HTR-8/SVneo (cell line): ENCODE data around the gene MROH9.
"Not testable (repeated sequence)": the region's sequence is repeated elsewhere in the genome, so short reads cannot be mapped to it uniquely, and the experiment has no call there.

Source experiments
- DNase-seq: peaks from one replicate; pipeline ENCODE4 v3.0.0; 2011; ENCODE audit warnings: low spot score, mixed read lengths; ENCODE audit not compliant: insufficient read length
- FAIRE-seq: peaks from 2 replicates; lab custom pipeline; 2011; peaks lifted over from hg19 to GRCh38; lab: Jason Lieb, UNC

MROH9 gene, protein sequence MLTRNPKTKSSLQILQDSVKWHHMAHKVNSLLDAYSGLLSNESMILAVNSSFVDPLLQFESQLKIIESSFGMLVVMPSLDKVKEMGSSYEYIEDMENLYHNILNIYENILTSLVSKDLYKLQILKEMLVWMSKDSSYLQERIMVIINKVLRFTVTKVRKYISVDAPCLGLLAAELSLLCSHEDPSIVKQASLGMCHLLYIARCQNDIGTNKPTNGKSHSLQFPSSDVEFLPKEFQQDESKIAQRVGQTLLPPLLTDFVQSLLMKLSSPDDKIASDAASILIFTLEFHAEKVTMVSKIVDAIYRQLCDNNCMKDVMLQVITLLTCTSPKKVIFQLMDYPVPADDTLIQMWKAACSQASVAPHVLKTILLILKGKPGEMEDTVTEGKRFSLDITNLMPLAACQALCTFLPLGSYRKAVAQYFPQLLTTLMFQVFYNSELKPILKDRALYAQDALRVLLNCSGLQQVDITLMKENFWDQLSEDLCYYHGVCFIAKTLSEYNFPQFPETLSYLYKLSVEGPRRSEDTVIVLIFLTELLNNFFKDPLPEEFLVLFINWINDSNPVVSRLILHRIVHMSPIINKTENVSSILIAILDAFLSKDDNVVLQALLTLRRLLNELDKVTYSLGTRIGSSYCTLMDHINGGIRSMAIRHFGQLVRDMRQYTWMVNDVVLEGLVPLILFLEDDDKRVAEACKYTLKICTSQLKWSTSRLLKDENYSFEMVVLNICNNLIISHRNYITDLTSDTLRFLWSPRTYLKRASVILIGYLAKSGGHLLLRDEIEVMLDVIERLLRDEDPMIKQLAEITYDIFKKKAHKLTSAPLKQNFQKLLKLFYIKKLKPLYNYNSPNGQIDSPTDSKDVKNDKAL

DNA sequence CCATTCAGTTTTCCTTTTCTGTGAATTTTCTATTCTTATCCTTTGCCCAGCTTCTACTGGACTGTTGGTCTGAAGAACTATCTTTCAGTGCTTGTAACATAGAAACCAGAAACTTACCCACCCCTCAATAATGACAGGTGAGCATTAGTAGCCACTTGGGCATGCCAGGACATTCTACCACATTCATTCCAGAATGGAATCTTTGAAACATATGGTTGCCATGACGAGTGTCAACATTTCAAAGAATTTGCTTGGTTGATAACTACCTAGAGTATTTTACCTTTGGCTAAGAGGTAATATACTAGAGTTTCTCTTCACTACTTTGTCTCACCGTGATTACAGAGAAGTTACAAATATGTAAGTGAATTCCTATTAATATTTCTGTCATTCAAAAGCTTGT is at the start of gene MROH9:
Gene MROH9 (plus strand): TSS at position 304 of the 400 bp plus-strand sequence. CDS start 10,023 bp downstream, outside the sequence.
- FAIRE-seq (no peak), DNase-seq (no peak)

DNA sequence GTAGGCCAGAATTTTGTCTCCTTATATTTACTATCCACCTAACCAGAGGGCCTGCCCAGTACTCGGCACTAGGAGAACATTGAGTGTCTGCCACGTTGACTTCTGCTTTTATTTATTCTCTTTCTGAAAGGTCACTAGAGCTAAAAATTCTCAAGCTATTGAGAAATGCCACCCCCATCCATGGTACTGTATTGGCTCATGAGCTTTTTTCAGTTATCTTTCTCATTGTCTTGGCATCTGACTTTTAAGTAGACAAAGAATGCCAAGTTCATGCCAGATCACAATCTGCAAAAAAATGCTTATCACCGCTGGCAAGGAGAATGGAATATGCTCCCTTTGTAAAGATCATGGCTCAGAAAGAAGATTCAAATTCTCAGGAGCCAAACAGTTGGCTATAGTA is 49.8 kb upstream of the MROH9 start:
- no peak for DNase-seq

DNA sequence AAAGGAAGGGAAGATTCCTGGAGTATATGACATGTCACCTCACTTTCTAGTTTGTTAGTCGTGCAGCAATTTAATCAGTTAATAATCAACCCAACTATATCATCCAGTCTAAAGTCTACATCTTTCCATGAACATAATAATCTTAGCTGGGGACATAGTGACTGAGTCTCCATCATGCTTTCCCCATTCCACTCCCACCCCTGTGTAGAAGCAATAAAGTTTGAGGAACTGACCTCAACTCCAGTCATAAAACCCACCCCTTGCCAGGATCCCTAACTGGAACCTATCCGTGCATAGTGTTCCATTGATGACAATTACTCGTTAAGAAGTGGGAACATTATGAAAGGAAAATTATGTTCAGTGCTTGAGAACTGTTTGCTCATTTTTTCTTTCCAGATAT is 48.9 kb upstream of the MROH9 start:
- FAIRE-seq (no peak), DNase-seq (no peak)

More for the DNA sequence above, 49.8 kb upstream of the MROH9 start:
- FAIRE-seq: no peak

DNA sequence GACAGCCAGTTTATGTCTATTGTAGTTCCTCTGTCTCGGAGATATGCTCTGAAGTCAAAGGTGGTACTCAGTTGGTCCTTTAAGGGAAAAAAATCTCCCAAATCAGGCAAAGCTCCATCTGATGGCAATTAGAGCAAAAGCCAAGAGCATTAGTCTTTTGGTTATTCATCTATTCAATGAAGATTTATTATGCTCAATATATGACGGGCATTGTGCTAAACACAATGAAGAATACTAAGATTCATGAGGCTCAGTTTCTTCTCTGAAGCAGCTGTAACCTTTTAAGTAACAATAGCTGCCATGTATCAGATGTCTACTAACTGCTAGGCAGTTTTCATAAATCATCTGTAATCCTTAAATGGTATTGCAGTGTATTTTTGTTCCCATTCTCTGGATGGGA is 47.6 kb upstream of the MROH9 start:
- FAIRE-seq (no peak), DNase-seq (no peak)

DNA sequence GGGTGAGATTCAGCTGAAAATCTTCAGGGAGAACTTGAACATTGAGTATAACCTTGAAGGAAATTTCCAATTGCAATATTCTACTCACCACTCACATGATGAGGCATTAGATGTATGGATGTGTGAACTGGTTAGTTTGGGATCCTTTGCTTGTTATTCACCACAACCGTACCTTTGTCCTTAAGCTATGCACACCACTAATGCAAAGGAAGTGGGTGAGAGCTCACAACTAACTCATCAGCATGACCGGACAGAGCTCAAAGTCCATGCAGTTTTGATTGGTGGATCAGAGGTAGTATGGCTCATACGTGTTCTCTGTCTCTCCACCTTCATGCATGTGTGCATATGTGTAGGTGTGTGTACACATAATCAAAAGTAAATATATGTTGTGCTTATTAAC is 43.5 kb upstream of the MROH9 start:
- DNase-seq: no peak
- FAIRE-seq: no peak

DNA sequence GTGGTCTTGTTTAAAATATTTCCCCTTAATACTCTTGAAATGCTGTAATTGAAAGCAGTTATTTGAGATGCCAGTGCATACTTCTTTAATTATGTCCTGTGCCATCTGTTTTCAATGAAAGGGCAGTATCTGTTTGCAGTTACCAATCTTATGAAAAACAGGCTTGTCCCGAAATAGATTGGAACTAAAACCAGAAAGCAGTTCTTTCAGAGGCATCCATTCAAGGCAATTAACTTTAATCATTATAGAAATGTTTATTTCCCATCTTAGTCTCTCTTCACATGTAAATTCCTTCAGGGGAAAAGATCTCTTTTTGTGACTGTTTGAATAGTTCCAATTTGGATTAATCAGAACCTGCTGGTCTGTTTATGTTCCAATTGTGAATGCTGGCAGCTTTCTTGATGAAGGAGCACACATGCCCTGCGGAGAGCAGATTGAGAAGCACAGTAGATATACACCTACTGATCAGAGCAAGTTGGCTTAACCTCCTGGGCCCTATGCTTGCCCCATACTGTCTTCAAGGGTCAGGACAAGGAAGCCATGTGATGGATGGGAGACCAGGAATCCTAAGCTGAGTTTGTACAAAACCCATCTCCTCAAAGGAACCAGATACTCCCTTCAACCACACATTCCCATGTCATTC is 41.6 kb upstream of the MROH9 start:
- FAIRE-seq: no peak
- DNase-seq: no peak

DNA sequence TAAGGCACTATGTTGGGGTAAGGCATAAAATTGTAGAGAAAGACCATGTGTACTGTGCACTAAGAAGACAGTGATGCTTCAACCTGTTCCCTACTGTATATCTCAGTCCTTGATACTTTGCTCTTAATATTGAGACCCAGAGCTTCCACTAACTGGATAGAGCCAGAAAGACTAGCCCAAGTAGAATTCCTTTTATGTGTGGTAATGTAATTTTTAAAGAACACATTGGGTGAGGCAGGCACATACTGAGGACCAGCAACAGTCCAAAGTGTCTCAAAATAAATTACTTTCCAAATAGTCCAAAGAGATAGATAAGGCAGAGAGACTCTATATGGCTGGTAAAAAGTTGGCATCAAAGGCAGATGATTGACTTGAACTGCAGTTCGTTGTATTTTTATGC is 31.4 kb upstream of the MROH9 start:
- no peak for FAIRE-seq
- no peak for DNase-seq

DNA sequence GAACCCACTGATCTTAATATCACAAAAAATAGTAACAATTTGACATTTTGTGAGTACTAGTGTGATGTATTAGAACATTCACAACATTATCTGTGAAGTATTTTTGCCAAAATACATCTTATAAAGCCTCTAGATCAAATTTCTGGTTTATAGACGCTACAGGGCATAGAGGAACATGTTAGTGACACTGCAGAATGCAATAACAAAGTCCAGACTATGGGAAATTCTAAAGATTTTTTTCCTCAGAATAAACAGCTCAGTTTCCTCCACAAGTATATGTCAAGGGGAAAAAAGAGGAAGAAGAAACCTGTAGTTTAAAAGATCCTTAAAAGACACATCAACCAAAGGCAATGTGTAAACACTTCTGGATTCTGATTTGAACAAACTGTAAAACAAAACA is 26.4 kb upstream of the MROH9 start:
- FAIRE-seq (no peak), DNase-seq (no peak)

DNA sequence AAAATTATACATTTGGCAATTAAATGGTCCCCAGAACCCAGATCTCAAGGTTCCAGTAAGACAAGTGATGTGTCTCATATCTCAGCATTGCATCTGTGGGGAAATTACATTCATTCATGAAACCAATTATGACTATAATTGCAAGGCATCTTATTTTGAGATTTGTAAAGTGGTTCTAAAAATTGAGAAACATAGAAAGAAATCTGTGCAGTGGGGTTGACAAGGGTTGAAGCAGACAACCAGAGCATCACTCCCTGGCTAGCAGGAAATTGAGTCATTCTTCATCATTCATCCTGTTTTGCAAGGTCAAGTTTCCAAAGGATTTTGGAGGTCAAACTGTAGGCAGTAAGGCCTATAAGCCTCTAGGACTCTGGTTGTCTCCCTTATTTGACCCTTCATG is 25.1 kb upstream of the MROH9 start:
- DNase-seq (no peak), FAIRE-seq (no peak)

DNA sequence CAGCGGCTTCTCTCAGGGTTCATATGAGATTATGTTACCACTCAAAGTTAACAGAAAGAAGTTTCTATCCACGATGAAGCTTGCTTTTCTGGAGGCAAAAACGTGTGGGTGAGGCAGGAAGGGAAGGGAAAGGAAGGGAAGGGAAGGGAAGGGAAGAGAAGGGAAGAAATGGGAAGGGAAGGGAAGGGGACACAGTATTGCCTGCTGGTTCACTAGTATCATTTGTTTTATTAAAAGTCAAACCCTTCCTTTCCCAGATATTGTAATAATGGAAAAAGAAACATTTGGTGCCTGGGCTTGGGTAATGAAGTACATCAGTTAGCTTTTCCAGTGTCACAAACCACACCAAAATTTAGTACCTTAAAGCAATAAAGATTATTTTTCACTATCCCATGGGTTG is 18.0 kb upstream of the MROH9 start:
- no peak for FAIRE-seq
- DNase-seq: no peak

DNA sequence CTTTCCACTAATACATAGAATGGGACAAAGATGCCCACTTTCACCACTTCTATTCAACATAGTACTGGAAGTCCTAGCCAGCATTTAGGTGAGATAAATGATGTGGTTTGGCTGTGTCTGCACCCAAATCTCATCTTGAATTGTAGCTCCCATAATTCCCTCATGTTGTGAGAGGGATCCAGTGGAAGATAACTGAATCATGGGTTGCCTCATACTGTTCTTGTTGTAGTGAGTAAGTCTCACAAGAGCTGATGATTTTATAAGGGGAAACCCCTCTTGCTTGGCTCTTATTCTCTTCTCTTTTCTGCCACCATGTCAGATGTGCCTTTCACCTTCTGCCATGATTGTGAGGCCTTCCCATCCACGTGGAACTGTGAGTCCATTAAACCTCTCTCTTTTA is 10.7 kb upstream of the MROH9 start:
- not testable (repeated sequence) for FAIRE-seq

DNA sequence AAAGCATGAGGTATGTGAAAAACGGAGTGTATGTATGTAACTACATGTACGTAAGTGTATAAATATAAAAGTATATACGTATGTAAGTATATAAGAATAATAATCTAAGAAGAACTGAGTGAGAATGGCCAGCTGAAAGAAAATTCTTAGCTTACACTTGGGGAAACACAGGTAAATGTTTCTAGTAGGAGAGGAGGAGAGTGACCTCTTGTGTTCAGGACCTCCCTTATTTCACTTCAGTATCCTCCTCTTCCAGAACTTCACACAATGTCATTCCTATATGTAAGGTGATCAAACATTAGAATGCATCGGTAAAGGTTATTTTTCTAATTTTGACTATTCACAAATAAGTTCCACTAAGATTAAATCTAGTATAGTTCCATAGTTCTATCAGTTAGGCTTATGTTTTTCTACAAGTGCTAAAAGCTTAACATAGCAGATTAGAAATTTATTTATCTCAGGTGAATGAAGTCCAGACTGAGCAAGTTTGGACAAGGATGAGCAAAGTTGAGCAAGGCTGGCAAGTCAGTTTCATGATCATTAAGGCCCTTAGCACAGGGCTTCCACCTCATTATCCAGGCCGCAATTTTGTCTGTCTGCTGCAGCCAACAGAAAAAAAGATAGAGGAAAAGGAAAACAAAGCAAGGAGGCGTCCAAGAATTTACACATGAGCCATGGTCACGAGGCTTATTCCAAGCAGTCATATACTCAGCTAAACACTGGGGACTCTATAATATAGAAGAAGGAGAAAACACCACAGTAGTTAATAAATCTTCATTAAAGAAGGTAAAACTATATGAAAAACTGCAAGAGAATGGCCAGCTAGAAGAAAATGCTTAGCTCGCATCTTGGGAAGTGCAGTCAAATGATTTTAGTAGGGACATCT is 7.1 kb upstream of the MROH9 start:
- no peak for FAIRE-seq
- DNase-seq: no peak

More for the DNA sequence above, 10.7 kb upstream of the MROH9 start:
- DNase-seq: not testable (repeated sequence)

DNA sequence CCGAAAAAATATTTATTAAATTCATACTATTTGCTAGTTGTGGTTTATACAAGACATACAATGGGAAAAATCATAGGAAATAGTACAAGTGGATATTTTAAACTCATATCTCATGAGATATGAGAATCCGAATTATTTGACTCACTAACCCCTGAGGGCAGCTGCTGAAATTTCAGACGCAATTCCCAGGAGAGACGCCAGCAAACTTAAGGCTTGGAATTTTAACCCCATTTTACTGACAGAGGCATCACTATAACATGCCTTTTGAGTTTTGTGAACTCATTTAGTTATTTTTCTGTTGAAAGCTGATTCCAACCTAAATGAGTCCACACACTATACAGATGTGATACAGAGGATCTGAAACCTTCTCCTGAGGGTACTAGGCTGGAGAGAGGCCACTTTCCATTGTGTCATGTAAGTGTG is 5.9 kb upstream of the MROH9 start:
- no peak for DNase-seq
- FAIRE-seq: no peak

DNA sequence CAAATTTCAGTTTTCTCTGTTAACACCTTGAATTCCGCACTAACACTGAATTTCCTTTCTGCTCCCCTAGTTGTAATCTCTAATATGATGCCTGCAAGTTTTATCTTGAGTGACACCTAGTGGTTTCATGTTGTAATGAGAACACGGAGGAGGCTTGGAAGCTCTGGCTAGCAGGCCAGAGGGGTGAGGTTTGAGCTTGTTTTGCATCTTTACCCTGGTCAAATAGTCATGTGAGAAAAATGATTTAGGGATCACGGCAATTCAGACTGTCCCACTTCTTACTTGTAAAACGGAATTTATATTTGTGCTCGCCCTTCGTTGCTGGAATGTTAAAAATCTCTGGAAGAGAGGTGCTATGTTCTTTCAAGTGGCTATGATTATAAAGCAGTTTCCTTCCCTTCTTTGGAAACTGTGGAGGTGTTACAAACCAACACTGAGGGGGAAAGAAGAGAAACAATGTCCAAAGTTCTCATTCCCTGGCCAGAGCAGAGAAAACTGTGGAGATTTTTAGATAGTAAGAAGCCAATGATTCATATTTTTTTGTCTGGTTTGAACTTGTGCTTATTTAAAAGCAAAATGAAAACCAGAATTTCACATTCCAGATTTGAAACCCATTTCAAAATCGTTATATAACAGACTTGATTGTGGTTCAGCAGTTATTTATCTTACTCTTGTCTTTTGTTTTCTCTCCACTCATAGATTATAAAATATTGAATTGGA is 5.3 kb upstream of the MROH9 start:
- peak; percentile 42 for DNase-seq
- no peak for FAIRE-seq

DNA sequence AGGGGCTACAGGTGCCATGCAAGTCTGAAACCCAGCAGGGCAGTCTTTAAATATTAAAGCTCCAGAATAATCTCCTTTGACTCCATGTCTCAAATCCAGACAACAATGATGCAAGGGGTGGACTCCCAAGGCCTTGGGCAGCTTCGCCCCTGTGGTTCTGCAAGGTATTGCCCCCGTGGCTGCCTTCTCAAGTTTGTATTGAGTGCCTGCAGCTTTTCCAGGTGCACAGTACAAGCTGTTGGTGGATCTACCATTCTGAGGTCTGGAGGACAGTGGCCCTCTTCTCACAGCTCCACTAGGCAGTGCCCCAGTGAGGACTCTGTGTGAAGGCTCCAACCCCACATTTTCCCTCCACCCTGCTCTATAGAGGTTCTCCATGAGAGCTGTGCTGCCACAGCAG is 3.7 kb upstream of the MROH9 start:
- DNase-seq (no peak), FAIRE-seq (no peak)

DNA sequence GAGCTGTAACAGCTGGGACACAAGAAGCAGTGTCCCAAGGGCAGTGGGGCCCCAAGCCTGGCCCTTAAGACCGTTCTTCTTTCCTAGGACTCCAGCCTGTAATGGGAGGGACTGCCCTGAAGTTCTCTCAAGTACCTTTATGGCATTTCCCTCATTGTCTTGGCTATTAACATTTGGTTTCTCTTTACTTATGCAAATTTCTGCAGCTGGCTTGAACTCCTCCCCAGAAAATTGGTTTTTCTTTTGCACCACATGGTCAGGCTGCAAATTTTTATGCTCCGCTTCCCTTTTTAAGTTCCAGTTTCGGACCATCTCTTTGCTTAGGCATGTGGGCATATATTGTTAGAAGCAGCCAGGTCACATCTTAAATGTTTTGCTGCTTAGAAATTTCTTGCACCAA is 3.1 kb upstream of the MROH9 start:
- FAIRE-seq (no peak), DNase-seq (no peak)

DNA sequence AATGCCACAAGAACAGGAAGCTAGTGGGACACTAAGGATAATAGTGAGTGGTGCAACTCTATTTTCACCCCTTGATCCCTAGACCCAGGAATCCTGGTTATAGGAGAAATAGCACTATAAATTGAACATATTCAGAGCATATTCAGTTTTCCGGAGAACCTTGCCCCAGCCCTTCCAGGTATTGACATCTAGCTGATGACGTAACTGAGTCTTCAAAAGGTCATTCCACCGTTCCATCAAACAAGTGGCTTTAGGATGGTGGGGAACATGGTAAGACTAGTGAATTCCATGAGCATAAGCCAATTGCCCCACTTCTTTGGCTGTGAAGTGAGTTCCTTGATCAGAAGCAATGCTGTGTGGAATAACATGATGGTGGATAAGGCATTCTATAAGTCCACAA is 2.9 kb downstream of the MROH9 start:
- no peak for DNase-seq
- no peak for FAIRE-seq

DNA sequence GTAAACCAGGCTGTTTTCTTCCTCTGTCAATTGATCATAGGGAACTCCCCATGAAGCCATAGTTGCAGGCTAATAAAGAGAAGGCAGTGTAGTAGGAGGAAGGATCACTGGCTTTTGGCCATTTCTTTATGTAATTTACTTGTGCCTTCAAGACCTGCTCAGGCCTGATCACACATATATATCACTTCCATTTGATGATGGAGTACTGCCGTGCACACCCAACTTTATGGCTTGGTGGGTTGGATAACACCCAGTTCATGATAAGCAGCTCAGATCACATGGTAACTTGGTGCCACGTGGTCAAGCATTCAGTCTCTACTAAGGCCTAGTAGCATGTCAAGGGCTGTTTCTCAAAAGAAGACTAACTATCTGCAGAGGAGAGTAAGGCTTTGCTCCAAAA is 4.1 kb downstream of the MROH9 start:
- FAIRE-seq (no peak), DNase-seq (no peak)

DNA sequence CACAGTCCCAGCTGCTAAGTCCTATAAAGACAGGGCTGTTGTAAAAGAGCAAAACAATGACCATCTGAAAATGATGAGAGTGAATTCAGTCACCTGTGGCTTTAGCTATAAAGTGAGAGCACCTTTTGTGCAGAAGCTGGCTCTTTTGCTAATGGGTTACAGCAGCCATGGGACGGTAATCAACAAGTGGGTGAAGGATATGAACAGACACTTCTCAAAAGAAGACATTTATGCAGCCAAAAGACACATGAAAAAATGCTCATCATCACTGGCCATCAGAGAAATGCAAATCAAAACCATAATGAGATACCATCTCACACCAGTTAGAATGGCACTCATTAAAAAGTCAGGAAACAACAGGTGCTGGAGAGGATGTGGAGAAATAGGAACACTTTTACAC is 16.4 kb downstream of the MROH9 start:
- FAIRE-seq, DNase-seq: not testable (repeated sequence)
